NCI-H128 (cell line): ENCODE data around the gene PCSK4.
"Not testable (repeated sequence)": the region's sequence is repeated elsewhere in the genome, so short reads cannot be mapped to it uniquely, and the experiment has no call there.

Experiments
- DNase-seq: peaks from one replicate; lab custom pipeline; 2025; ENCODE audit not compliant: unreplicated experiment; lab: John Stamatoyannopoulos, UW

Gene PCSK4

GRCh38 chr19:1522061-1522460 is 31.9 kb upstream of the PCSK4 start:
- no peak for DNase-seq

- no peak for DNase-seq
Measured at GRCh38 chr19:1521636-1522035, 31.5 kb upstream of the PCSK4 start.

- no peak for DNase-seq
Measured at GRCh38 chr19:1520203-1520780, 30.1 kb upstream of the PCSK4 start.

- DNase-seq, result not testable (repeated sequence)
Measured at GRCh38 chr19:1519802-1520201, 29.7 kb upstream of the PCSK4 start.

GRCh38 chr19:1518471-1518870 is 28.3 kb upstream of the PCSK4 start:
- DNase-seq, result no peak

- DNase-seq, result no peak
Measured at GRCh38 chr19:1516395-1516753, 26.2 kb upstream of the PCSK4 start.

- no peak for DNase-seq
Measured at GRCh38 chr19:1514986-1515721, 25.0 kb upstream of the PCSK4 start.

- DNase-seq, result no peak
Measured at GRCh38 chr19:1514295-1514661, 24.1 kb upstream of the PCSK4 start.

- no peak for DNase-seq
Measured at GRCh38 chr19:1513499-1514294, 23.5 kb upstream of the PCSK4 start.

GRCh38 chr19:1512671-1513498 is 22.7 kb upstream of the PCSK4 start, which contains the start of gene ADAMTSL5:
TSS of gene ADAMTSL5 (minus strand) at chr19:1513019. CDS start at chr19:1510943, 2,076 bp downstream.
- no peak for DNase-seq

GRCh38 chr19:1511318-1512317 is 21.5 kb upstream of the PCSK4 start:
- DNase-seq, result no peak

- no peak for DNase-seq
Measured at GRCh38 chr19:1510807-1511206, 20.7 kb upstream of the PCSK4 start.

- DNase-seq, result no peak
Measured at GRCh38 chr19:1510442-1510806, 20.3 kb upstream of the PCSK4 start.

- no peak for DNase-seq
Measured at GRCh38 chr19:1509602-1510441, 19.7 kb upstream of the PCSK4 start.

GRCh38 chr19:1508507-1508856 is 18.3 kb upstream of the PCSK4 start:
- DNase-seq, result no peak

- peak; percentile 77 for DNase-seq
Measured at GRCh38 chr19:1507763-1508506, 17.8 kb upstream of the PCSK4 start.

- no peak for DNase-seq
Measured at GRCh38 chr19:1507192-1507660, 17.1 kb upstream of the PCSK4 start.
